GM23248 (cell line): Measurements from ENCODE around the gene ZHX3.

Source experiments
- EZH2 ChIP-seq: fragments of 200-600 bp; sonication (generic); IDR thresholded peaks from 2 replicates; pipeline ENCODE4 v1.6.1; 2018; ENCODE audit warnings: antibody characterized with exemption, mild to moderate bottlenecking; ENCODE audit not compliant: insufficient read depth, poor library complexity, severe bottlenecking
- EZH2phosphoT487 ChIP-seq: fragments of 200-600 bp; sonication (generic); IDR thresholded peaks from 2 replicates; pipeline ENCODE4 v1.6.1; 2018; ENCODE audit warnings: antibody characterized with exemption, moderate library complexity, mild to moderate bottlenecking, low read depth; ENCODE audit not compliant: insufficient read depth

DNA sequence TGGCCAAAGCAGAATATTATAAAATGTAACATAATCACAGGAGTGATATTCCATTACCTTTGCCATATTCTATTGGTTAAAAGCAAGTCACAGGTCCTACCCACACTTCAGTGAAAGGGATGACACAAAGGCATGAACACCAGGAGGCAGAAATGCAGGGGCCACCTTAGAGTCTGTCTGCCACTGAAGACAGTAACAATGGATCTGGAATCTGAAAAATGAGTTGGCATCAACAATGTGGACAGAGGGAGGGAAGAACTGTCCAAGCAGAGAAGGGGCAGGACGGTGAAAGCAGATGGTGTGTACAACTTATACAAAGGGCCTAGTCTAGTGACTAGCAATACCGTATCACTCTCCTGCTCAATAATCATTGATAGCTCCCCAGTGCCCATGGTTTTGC is 16.5 kb upstream of the ZHX3 start:
- TF ChIP-seq EZH2 (no peak), EZH2phosphoT487 (no peak)
